CD4-positive, alpha-beta T cell treated with Interleukin-15 for 1 hour (primary cell): ENCODE measurements around the gene SNF8.

Experiments used
- DNase-seq: peaks from one replicate; pipeline ENCODE4 v3.0.0-alpha.2; 2020

The SNF8 gene

GRCh38 chr17:48928876-48929811 lies 15.5 kb downstream of the SNF8 start:
- no peak for DNase-seq

- no peak for DNase-seq
These were observed 16.5 kb downstream of the SNF8 start for GRCh38 chr17:48927978-48928745.

GRCh38 chr17:48925991-48926342 lies 18.7 kb downstream of the SNF8 start:
- no peak for DNase-seq

DNA sequence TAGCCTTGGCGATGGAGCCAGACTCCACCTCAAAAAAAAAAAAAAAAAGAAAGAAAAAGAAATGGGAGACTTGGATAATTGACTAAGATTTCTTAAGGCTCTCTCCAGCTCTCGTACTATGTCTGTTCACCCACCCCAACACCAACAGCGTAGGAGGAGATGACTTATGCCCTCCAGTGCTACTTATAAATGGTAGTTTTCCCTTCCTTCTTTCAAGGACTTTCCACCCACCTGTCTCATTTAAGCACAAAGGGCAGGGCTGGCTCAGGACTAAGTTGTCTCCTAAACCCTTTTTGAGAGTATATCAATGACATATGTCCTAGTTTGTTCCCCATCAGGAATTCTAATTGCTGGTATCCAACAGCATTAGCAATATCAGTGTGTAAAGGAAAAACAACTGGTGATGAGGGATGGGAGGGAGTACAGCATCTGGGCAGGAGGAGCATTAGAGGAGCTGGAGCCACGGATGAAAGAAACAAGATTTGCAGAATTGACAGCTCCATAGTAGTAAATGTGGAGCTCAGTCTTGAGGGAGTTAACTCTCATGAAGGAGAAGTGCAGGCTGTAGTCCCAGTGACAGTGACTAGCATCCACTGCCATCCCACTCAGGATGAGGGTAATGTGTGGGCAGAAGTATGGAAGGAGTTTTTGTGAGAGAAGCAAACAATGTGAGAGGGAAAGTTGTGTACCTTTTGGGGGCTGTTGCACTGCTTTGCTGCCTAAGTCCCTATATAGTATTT lies 19.2 kb downstream of the SNF8 start:
- DNase-seq, result no peak

DNA sequence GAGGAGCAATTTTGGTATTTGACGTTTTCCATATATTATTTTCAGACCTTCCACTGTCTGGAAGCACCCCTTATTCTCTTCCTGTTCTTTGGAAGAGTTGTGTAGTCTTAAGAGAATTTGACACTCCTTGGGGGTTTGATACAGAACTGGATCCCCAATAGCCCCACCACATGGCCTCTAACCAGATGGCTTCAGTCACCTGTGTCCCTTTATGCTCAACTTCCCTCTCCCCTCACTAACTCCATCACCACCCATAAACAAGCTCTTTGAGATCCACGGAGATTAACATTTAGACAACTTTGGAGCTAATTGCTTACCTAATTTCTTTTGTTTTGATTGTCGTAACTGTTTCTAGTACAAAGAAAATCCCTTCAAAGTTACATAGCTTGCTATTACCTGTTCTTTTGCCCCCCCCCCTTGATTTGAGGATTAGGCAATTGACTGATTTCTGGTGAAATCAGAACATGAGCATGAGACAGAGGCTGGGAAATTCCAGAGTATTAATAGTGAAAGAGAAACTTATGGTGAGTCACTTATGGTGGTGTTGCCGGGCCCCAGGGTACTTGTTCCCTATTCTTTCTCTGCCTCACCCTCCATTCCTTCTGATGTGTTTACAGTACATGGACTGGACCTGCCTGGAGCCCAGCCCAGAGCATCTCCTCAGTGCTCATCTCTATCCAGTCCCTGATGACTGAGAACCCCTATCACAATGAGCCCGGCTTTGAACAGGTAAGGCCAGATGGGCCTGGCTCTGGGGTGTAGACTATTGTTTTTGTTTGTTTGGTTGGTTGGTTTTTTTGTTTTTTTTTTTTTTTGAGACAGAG lies 29.0 kb downstream of the SNF8 start:
- peak; percentile 48 for DNase-seq

DNA sequence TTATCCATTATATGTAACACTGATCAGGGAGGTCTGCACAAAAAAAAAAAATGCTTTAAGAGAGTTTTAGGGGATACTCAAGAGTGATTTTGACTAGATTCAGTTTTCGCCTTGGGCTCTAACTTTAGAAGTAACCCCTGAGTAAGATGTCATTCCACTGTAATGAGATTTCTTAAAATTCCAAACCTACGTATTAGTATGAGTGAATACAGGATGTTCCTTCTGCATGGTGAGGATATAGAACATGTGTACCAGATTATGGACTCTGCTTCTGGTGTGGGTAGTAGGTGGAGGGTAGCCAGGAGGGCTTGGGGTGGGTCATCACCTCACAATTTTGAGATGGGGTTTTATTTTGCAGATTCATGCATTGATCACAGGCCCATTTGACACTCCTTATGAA lies 32.2 kb downstream of the SNF8 start:
- no peak for DNase-seq

GRCh38 chr17:48910370-48910769 lies 34.3 kb downstream of the SNF8 start:
- no peak for DNase-seq

- DNase-seq, result no peak
These were observed 34.9 kb downstream of the SNF8 start for GRCh38 chr17:48909783-48910182.

DNA sequence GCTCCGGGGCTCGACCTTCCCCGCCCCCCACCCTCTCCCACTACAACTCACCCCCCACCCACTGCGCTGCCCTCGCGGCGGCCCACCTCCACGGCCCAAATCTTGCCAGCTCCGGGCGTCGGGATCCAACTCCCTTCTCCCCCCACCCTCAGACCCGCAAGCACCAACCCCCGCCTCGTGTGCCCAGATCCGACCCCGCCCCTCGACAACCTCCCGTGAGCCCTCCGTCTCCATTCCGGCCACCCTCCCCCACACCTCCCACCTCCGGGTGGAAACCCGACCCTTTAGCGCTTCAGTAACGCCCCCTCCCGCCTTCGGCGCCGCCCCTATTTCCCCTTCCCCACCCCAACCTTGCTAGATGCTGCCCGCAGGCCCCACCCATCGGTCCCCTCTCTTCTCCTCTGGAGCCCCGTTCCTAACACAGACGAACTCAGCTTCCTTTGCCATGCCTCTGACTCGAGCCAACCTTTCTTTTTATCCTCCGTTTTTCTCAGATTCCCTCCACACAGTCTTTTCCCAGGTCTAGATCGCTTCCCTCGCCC lies 35.7 kb downstream of the SNF8 start:
- DNase-seq, result peak; percentile 89

- DNase-seq, result peak; percentile 94
These were observed 36.4 kb downstream of the SNF8 start, which contains the start of gene UBE2Z for GRCh38 chr17:48908047-48908843. Gene UBE2Z, plus strand, starts transcription at chr17:48908407. Its CDS starts 97 bp downstream, at chr17:48908504.

DNA sequence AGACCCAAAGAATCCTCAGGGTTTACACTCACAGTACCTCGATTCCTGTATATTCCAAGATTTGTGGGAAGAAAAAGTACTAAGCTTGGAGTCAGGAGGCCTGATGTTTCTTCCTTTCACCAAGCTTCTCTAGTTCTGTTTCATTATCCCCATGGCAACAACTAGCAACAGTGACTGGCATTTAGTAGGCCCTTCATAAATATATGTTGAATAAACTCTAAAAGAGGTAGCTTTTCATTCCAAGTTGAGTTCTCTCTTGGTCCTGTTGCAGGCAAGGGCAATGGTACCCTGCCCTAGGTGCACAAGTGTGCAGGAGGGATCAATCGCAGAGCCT lies 37.0 kb downstream of the SNF8 start:
- DNase-seq, result no peak

GRCh38 chr17:48905987-48906515 lies 38.6 kb downstream of the SNF8 start:
- no peak for DNase-seq

GRCh38 chr17:48904428-48904827 lies 40.2 kb downstream of the SNF8 start:
- DNase-seq, result no peak

DNA sequence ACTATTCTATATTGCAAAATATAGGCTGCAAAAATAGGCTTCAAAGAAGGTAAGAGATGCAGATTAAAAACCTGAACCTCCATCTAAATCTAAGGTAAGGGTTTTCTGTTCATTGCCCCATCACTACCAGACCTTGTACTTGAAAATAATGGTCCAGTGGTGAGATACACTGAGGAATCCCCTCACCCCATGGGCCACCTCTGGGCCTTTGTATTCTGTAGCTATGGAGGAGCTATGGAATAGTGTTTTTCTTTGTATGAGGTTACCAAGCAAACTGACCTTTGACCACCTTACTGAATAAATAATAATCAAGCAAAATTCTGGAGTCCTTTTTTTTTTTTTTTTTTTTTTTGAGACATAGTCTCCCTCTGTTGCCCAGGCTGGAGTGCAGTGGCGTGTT lies 41.2 kb downstream of the SNF8 start:
- DNase-seq, result no peak

GRCh38 chr17:48901241-48901640 lies 43.4 kb downstream of the SNF8 start:
- DNase-seq, result no peak

GRCh38 chr17:48894886-48895285 lies 49.8 kb downstream of the SNF8 start:
- DNase-seq, result no peak

GRCh38 chr17:48893646-48894508 lies 50.8 kb downstream of the SNF8 start:
- DNase-seq, result no peak

GRCh38 chr17:48892940-48893645 lies 51.5 kb downstream of the SNF8 start:
- no peak for DNase-seq

DNA sequence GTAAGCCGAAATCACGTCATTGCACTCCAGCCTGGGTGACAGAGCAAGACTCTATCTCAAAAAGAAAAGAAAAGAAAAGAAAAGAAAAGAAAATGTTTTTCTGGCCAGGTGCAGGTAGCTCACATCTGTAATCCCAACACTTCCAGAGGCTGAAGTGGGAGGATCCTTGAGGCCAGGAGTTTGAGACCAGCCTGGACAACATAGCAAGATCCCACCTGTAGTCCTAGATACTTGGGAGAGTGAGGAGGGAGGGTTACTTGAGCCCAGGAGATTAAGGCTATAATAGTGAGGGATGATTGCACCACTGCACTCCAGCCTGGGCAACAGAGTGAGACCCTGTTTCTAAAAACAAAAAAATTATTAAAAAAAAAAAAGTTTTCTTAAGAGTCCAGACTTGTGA lies 54.6 kb downstream of the SNF8 start:
- no peak for DNase-seq
